Measurements from ENCODE around the gene HTR3B.

DNA sequence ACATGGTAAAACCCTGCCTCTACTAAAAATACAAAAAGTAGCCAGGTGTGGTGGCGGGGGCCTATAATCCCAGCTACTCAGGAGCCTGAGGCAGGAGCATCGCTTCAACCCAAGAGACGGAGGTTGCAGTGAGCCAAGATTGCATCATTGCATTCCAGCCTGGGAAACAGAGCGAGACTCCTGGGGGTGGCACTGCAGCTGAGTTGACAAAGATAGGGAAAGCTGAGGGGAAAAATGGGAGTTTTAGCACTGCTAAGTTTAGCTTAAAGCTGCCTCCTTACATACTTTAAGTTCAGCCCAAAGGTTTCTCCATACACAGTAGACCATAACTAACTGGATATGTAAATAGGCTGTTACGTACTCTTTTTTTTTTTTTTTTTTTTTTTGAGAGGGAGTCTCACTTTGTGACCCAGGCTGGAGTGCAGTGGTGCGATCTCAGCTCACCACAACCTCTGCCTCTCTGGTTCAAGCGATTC, 20.2 kb upstream of the HTR3B start:
- TF ChIP-seq CTCF (IDR thresholded peaks at IDR 0.05) (no peak), POLR2A (IDR thresholded peaks at IDR 0.05) (no peak)

Measured in thyroid gland (tissue), 4 donors.